Brain pericyte (primary cell): ENCODE data around the gene TRIM51.
"Not testable (repeated sequence)": the region's sequence is repeated elsewhere in the genome, so short reads cannot be mapped to it uniquely, and the experiment has no call there.

Experiments used
- DNase-seq: peaks from one replicate; pipeline ENCODE4 v3.0.0-alpha.2; 2012; ENCODE audit warnings: low read depth, low spot score

The TRIM51 gene

GRCh38 chr11:55882997-55883396, at the start of gene TRIM51:
TSS of gene TRIM51 (plus strand) at chr11:55883297. CDS start at chr11:55885429, 2,132 bp downstream.
- DNase-seq, result not testable (repeated sequence)

- DNase-seq, result no peak
Observed at GRCh38 chr11:55838452-55838851, 44.6 kb upstream of the TRIM51 start, which contains the start of gene OR5D16. TSS of gene OR5D16 (plus strand) at chr11:55838752. CDS start at chr11:55838752, 0 bp downstream.

GRCh38 chr11:55847453-55847852, 35.6 kb upstream of the TRIM51 start:
- no peak for DNase-seq

- no peak for DNase-seq
Observed at GRCh38 chr11:55849037-55849436, 34.1 kb upstream of the TRIM51 start.

- DNase-seq, result no peak
Observed at GRCh38 chr11:55852141-55852540, 31.0 kb upstream of the TRIM51 start.

- DNase-seq, result no peak
Observed at GRCh38 chr11:55854704-55855103, 28.4 kb upstream of the TRIM51 start.

GRCh38 chr11:55867354-55867753, 15.7 kb upstream of the TRIM51 start:
- not testable (repeated sequence) for DNase-seq

- DNase-seq, result not testable (repeated sequence)
Observed at GRCh38 chr11:55872731-55873130, 10.4 kb upstream of the TRIM51 start.

GRCh38 chr11:55873146-55873545, 10.0 kb upstream of the TRIM51 start:
- not testable (repeated sequence) for DNase-seq

GRCh38 chr11:55884995-55885394, 1.9 kb downstream of the TRIM51 start:
- DNase-seq, result not testable (repeated sequence)

- not testable (repeated sequence) for DNase-seq
Observed at GRCh38 chr11:55885481-55885880, 2.4 kb downstream of the TRIM51 start.

- no peak for DNase-seq
Observed at GRCh38 chr11:55895216-55895615, 12.1 kb downstream of the TRIM51 start.

GRCh38 chr11:55902308-55902707, 19.2 kb downstream of the TRIM51 start:
- no peak for DNase-seq

- no peak for DNase-seq
Observed at GRCh38 chr11:55914482-55914881, 31.4 kb downstream of the TRIM51 start, which contains the start of gene OR5W2. TSS of gene OR5W2 (minus strand) at chr11:55914582. CDS start at chr11:55914582, 0 bp downstream.

GRCh38 chr11:55920537-55920936, 37.4 kb downstream of the TRIM51 start:
- DNase-seq, result no peak

GRCh38 chr11:55936300-55936699, 53.2 kb downstream of the TRIM51 start, which contains the start of gene OR5I1:
TSS of gene OR5I1 (minus strand) at chr11:55936400. CDS start at chr11:55936400, 0 bp downstream.
- no peak for DNase-seq
